ENCODE measurements around the gene PTPRM.

PTPRM gene

GRCh38 chr18:8406186-8406867 lies 839.2 kb downstream of the PTPRM start:
- H3K4me1 ChIP-seq (ENCODE audit: low read length), result no peaks in the 10 kb centered on the region
- no peaks in the 10 kb centered on the region for H4K20me1 ChIP-seq (ENCODE audit: insufficient read depth, low read length)
- TF ChIP-seq EZH2phosphoT487 (IDR thresholded peaks at IDR 0.05; ENCODE audit: low read length), result no peak
- TF ChIP-seq EZH2 (optimal IDR thresholded peaks at IDR 0.05; ENCODE audit: low read depth, low read length), result no peak
- no peak for TF ChIP-seq CTCF (IDR thresholded peaks at IDR 0.05; ENCODE audit: low read length)
- no peak overlapping the region for H3K4me3 ChIP-seq (ENCODE audit: low read length)
- no peaks in the 10 kb centered on the region for H3K9me2 ChIP-seq (replicated peaks; ENCODE audit: insufficient read depth, low read length)
- no peaks in the 10 kb centered on the region for H3K79me2 ChIP-seq (ENCODE audit: low read length)
- H3F3A ChIP-seq (ENCODE audit: insufficient read depth, low read length), result no peaks in the 10 kb centered on the region
- no peak for DNase-seq
- no peak overlapping the region for H3K27ac ChIP-seq (ENCODE audit: low read length)
- H2AFZ ChIP-seq (ENCODE audit: low read length), result no peak overlapping the region
- no peaks in the 10 kb centered on the region for H3K36me3 ChIP-seq (replicated peaks; ENCODE audit: insufficient read depth, low read length)
- H3K9ac ChIP-seq (ENCODE audit: low read length), result no peak overlapping the region
- no peaks in the 10 kb centered on the region for H3K27me3 ChIP-seq (replicated peaks; ENCODE audit: insufficient read depth, low read length)
- H3K9me3 ChIP-seq (replicated peaks; ENCODE audit: insufficient read depth, low read length), result no peaks in the 10 kb centered on the region
- no peak overlapping the region for H3K4me2 ChIP-seq (ENCODE audit: low read depth, low read length)

DNA sequence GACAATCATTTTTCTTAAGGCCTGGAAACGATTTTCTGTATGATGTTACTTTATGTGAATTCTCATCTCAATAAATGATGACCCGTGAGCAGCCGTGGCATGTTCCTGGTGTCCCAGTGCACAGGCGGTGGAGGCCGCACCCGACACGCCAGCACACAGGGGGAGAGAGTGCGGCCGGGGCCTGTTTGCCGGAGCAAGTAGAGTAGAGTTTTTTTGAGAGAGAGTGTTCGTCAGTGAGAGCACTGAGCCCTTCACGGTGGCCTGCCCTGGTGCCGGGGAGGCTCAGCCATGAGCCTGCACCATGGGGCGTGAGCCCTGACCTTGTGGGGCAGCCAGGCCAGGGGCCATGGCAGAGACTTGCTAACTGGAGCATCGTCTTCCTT lies 839.7 kb downstream of the PTPRM start:
- Histone ChIP-seq H3K9ac (ENCODE audit: low read length) (no peak overlapping the region), H3K9me3 (replicated peaks; ENCODE audit: insufficient read depth, low read length) (no peaks in the 10 kb centered on the region), H3F3A (ENCODE audit: insufficient read depth, low read length) (no peaks in the 10 kb centered on the region), H3K4me1 (ENCODE audit: low read length) (no peaks in the 10 kb centered on the region), H3K27me3 (replicated peaks; ENCODE audit: insufficient read depth, low read length) (no peaks in the 10 kb centered on the region), H3K4me2 (ENCODE audit: low read depth, low read length) (no peak overlapping the region), H2AFZ (ENCODE audit: low read length) (no peak overlapping the region), H3K9me2 (replicated peaks; ENCODE audit: insufficient read depth, low read length) (no peaks in the 10 kb centered on the region), H3K4me3 (ENCODE audit: low read length) (no peak overlapping the region), H3K79me2 (ENCODE audit: low read length) (no peaks in the 10 kb centered on the region), H4K20me1 (ENCODE audit: insufficient read depth, low read length) (no peaks in the 10 kb centered on the region), H3K36me3 (replicated peaks; ENCODE audit: insufficient read depth, low read length) (no peaks in the 10 kb centered on the region), H3K27ac (ENCODE audit: low read length) (no peak overlapping the region)
- TF ChIP-seq EZH2 (optimal IDR thresholded peaks at IDR 0.05; ENCODE audit: low read depth, low read length) (no peak), CTCF (IDR thresholded peaks at IDR 0.05; ENCODE audit: low read length) (no peak), EZH2phosphoT487 (IDR thresholded peaks at IDR 0.05; ENCODE audit: low read length) (no peak)
- DNase-seq, result no peak

DNA sequence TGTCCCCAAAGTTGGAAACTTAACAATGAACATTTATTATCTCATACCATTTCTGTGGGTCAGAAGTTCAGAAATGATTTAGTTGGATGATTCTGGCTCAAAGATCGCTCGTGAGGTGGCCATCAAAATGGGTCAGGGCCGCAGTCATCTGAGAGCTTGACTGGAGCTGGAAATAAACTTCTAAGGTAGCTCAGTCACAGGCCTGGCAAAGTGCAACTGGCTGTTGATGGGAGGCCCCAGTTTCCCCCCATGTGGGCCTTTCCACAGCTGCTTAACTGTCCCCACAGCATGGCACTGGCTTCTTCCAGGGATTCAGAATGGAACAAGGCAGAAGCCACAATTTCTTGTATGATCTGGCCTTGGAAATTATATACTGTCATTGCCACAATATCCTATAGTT lies 842.0 kb downstream of the PTPRM start:
- Histone ChIP-seq H3K27me3 (replicated peaks; ENCODE audit: insufficient read depth, low read length) (no peaks in the 10 kb centered on the region), H3K4me2 (ENCODE audit: low read depth, low read length) (no peak overlapping the region), H3K9me3 (replicated peaks; ENCODE audit: insufficient read depth, low read length) (no peaks in the 10 kb centered on the region)

More for the DNA sequence above, 842.0 kb downstream of the PTPRM start:
- no peaks in the 10 kb centered on the region for H4K20me1 ChIP-seq (ENCODE audit: insufficient read depth, low read length)
- no peak for DNase-seq
- H2AFZ ChIP-seq (ENCODE audit: low read length), result no peak overlapping the region
- no peaks in the 10 kb centered on the region for H3K9me2 ChIP-seq (replicated peaks; ENCODE audit: insufficient read depth, low read length)
- no peaks in the 10 kb centered on the region for H3K36me3 ChIP-seq (replicated peaks; ENCODE audit: insufficient read depth, low read length)
- TF ChIP-seq EZH2phosphoT487 (IDR thresholded peaks at IDR 0.05; ENCODE audit: low read length), result no peak
- no peak for TF ChIP-seq CTCF (IDR thresholded peaks at IDR 0.05; ENCODE audit: low read length)
- no peak for TF ChIP-seq EZH2 (optimal IDR thresholded peaks at IDR 0.05; ENCODE audit: low read depth, low read length)
- H3K9ac ChIP-seq (ENCODE audit: low read length), result no peak overlapping the region
- H3F3A ChIP-seq (ENCODE audit: insufficient read depth, low read length), result no peaks in the 10 kb centered on the region
- H3K4me1 ChIP-seq (ENCODE audit: low read length), result no peaks in the 10 kb centered on the region
- no peak overlapping the region for H3K4me3 ChIP-seq (ENCODE audit: low read length)
- H3K27ac ChIP-seq (ENCODE audit: low read length), result no peak overlapping the region
- H3K79me2 ChIP-seq (ENCODE audit: low read length), result no peaks in the 10 kb centered on the region
